ENCODE results near the gene MAP3K2.

The MAP3K2 gene

GRCh38 chr2:127407091-127407490 lies 19.3 kb upstream of the MAP3K2 start:
- DNase-seq (ENCODE audit: low spot score) = no peak

- no peak for DNase-seq (ENCODE audit: low spot score)
Observed at GRCh38 chr2:127406454-127406853, 18.7 kb upstream of the MAP3K2 start.

GRCh38 chr2:127405255-127405610 lies 17.5 kb upstream of the MAP3K2 start:
- no peak for DNase-seq (ENCODE audit: low spot score)

- peak; percentile 43 for DNase-seq (ENCODE audit: low spot score)
Observed at GRCh38 chr2:127404466-127405254, 16.9 kb upstream of the MAP3K2 start.

- DNase-seq (ENCODE audit: low spot score) = no peak
Observed at GRCh38 chr2:127403460-127403859, 15.7 kb upstream of the MAP3K2 start.

- DNase-seq (ENCODE audit: low spot score) = no peak
Observed at GRCh38 chr2:127401757-127402695, 14.3 kb upstream of the MAP3K2 start.

GRCh38 chr2:127400897-127401756 lies 13.4 kb upstream of the MAP3K2 start:
- no peak for DNase-seq (ENCODE audit: low spot score)

GRCh38 chr2:127400533-127400896 lies 12.7 kb upstream of the MAP3K2 start:
- DNase-seq (ENCODE audit: low spot score) = no peak

GRCh38 chr2:127398239-127398590 lies 10.4 kb upstream of the MAP3K2 start:
- DNase-seq (ENCODE audit: low spot score) = peak; percentile 57

GRCh38 chr2:127397568-127398238 lies 9.9 kb upstream of the MAP3K2 start:
- no peak for DNase-seq (ENCODE audit: low spot score)

- DNase-seq (ENCODE audit: low spot score) = no peak
Observed at GRCh38 chr2:127394492-127394891, 6.7 kb upstream of the MAP3K2 start.

- no peak for DNase-seq (ENCODE audit: low spot score)
Observed at GRCh38 chr2:127392828-127393578, 5.2 kb upstream of the MAP3K2 start.

GRCh38 chr2:127392133-127392827 lies 4.5 kb upstream of the MAP3K2 start:
- DNase-seq (ENCODE audit: low spot score) = no peak

- DNase-seq (ENCODE audit: low spot score) = no peak
Observed at GRCh38 chr2:127389778-127390435, 2.1 kb upstream of the MAP3K2 start.

- DNase-seq (ENCODE audit: low spot score) = no peak
Observed at GRCh38 chr2:127388423-127389164, 819 bp upstream of the MAP3K2 start.

GRCh38 chr2:127386764-127387654 lies 766 bp downstream of the MAP3K2 start:
- peak; percentile 88 for DNase-seq (ENCODE audit: low spot score)

- DNase-seq (ENCODE audit: low spot score) = no peak
Observed at GRCh38 chr2:127386246-127386645, 1.5 kb downstream of the MAP3K2 start.

GRCh38 chr2:127384529-127384928 lies 3.2 kb downstream of the MAP3K2 start:
- no peak for DNase-seq (ENCODE audit: low spot score)
